HG03442 (cell line): ENCODE measurements around the gene ARL2.

Source experiments
- ATAC-seq: cut with Tn5 transposase; IDR thresholded peaks from one replicate; pipeline ENCODE4 v1.9.1; 2021; ENCODE audit warnings: mild to moderate bottlenecking, moderate library complexity; ENCODE audit not compliant: unreplicated experiment

Gene ARL2

GRCh38 chr11:65045061-65045460 is 31.1 kb downstream of the ARL2 start:
- no peak for ATAC-seq

GRCh38 chr11:65045728-65046127 is 31.8 kb downstream of the ARL2 start:
- ATAC-seq: no peak

- ATAC-seq: no peak
These were observed 33.8 kb downstream of the ARL2 start for GRCh38 chr11:65047581-65048422.

GRCh38 chr11:65051398-65051858 is 37.5 kb downstream of the ARL2 start:
- no peak for ATAC-seq

GRCh38 chr11:65053827-65054508 is 40.0 kb downstream of the ARL2 start:
- no peak for ATAC-seq

GRCh38 chr11:65055538-65055937 is 41.6 kb downstream of the ARL2 start:
- no peak for ATAC-seq

- ATAC-seq: no peak
These were observed 43.0 kb downstream of the ARL2 start for GRCh38 chr11:65056999-65057398.

GRCh38 chr11:65057526-65057925 is 43.6 kb downstream of the ARL2 start:
- no peak for ATAC-seq

GRCh38 chr11:65058012-65058411 is 44.1 kb downstream of the ARL2 start:
- ATAC-seq: no peak

- no peak for ATAC-seq
These were observed 44.6 kb downstream of the ARL2 start, which contains the start of gene NAALADL1 for GRCh38 chr11:65058419-65059054. Gene NAALADL1 (minus strand): TSS chr11:65058553. CDS start chr11:65058521, 32 bp downstream.

- no peak for ATAC-seq
These were observed 45.6 kb downstream of the ARL2 start for GRCh38 chr11:65059523-65059922.

- no peak for ATAC-seq
These were observed 46.2 kb downstream of the ARL2 start for GRCh38 chr11:65059959-65060824.

- ATAC-seq: no peak
These were observed 47.0 kb downstream of the ARL2 start for GRCh38 chr11:65060913-65061408.

- no peak for ATAC-seq
These were observed 49.6 kb downstream of the ARL2 start for GRCh38 chr11:65063532-65063931.

GRCh38 chr11:65064847-65065240 is 50.9 kb downstream of the ARL2 start:
- ATAC-seq: no peak

GRCh38 chr11:65065851-65066250 is 51.9 kb downstream of the ARL2 start:
- ATAC-seq: no peak

GRCh38 chr11:65066315-65066714 is 52.4 kb downstream of the ARL2 start:
- no peak for ATAC-seq

- no peak for ATAC-seq
These were observed 52.9 kb downstream of the ARL2 start for GRCh38 chr11:65066805-65067291.

- no peak for ATAC-seq
These were observed 53.5 kb downstream of the ARL2 start for GRCh38 chr11:65067446-65067845.

GRCh38 chr11:65069217-65069616 is 55.3 kb downstream of the ARL2 start:
- ATAC-seq: no peak
